Stimulated activated naive B cell treated with anti-CD40 and anti-IgM and Interleukin-4, amounts not matched to agents 10 μg/mL and 1 μg/mL and 100 μg/mL, for 72 hours (primary cell): ENCODE results near the gene TNRC6C.

Experiments
- ATAC-seq, 2 donors: fragments of 150-1000 bp; cut with Tn5 transposase; replicated peaks; 2 replicates each; pipeline ENCODE4 v1.10.0; 2021; ENCODE audit warnings: moderate library complexity in 1 of 2
- DNase-seq: peaks from one replicate; pipeline ENCODE4 v3.0.0; 2021
- H3K27ac Mint-ChIP-seq: one replicate; pipeline ENCODE4 v1.8.0; 2022; ENCODE audit warnings: mild to moderate bottlenecking, mixed read lengths
- H3K27me3 Mint-ChIP-seq, 2 donors: one replicate each; pipeline ENCODE4 v1.8.0; 2022; ENCODE audit warnings: mixed read lengths in 2 of 2
- H3K36me3 Mint-ChIP-seq, 2 donors: one replicate each; pipeline ENCODE4 v1.8.0; 2022; ENCODE audit warnings: mixed read lengths in 2 of 2, mild to moderate bottlenecking in 1 of 2
- H3K4me1 Mint-ChIP-seq, 2 donors: one replicate each; pipeline ENCODE4 v1.8.0; 2022; ENCODE audit warnings: mixed read lengths in 2 of 2, mild to moderate bottlenecking in 1 of 2
- H3K4me3 Mint-ChIP-seq, 2 donors: one replicate each; pipeline ENCODE4 v1.8.0; 2022; ENCODE audit warnings: mild to moderate bottlenecking in 2 of 2, mixed read lengths in 2 of 2, moderate library complexity in 1 of 2
- H3K9me3 Mint-ChIP-seq, 2 donors: one replicate each; pipeline ENCODE4 v1.8.0; 2022; ENCODE audit warnings: mixed read lengths in 2 of 2, mild to moderate bottlenecking in 1 of 2

TNRC6C gene

GRCh38 chr17:78148286-78149016 is 189.9 kb downstream of the TNRC6C start:
- no peak for ATAC-seq
- Mint-ChIP-seq H3K36me3 (peaks cover 11 to 21% of the 10 kb centered on the region in 2 donors), H3K4me1 (peaks cover 52 to 93% of the 10 kb centered on the region in 2 donors), H3K27me3 (no peaks in the 10 kb centered on the region), H3K27ac (peak overlapping the region; percentile 98), H3K4me3 (peak overlapping the region; percentile 54 to 73), H3K9me3 (peaks cover 3 to 5% of the 10 kb centered on the region in 2 donors)
- DNase-seq: no peak

GRCh38 chr17:78151514-78152008 is 193.1 kb downstream of the TNRC6C start:
- Mint-ChIP-seq H3K9me3 (peaks cover 3 to 5% of the 10 kb centered on the region in 2 donors), H3K4me1 (peaks cover 44 to 82% of the 10 kb centered on the region in 2 donors), H3K27ac (peak overlapping the region; percentile 98), H3K36me3 (peaks cover 11 to 17% of the 10 kb centered on the region in 2 donors), H3K27me3 (no peaks in the 10 kb centered on the region), H3K4me3 (peak overlapping the region in 1 of 2 donors; percentile 63)
- DNase-seq: no peak
- ATAC-seq: no peak

- Mint-ChIP-seq H3K4me1 (peaks cover 42 to 86% of the 10 kb centered on the region in 2 donors), H3K27me3 (no peaks in the 10 kb centered on the region), H3K4me3 (peak overlapping the region; percentile 47 to 62), H3K27ac (peak overlapping the region; percentile 98), H3K36me3 (peaks cover 13 to 19% of the 10 kb centered on the region in 2 donors), H3K9me3 (no peaks in the 10 kb centered on the region)
- DNase-seq: peak; percentile 85
- ATAC-seq: peak; percentile 73 to 77
These were observed 196.7 kb downstream of the TNRC6C start for GRCh38 chr17:78154903-78155811.
